ENCODE data around the gene ULK4.
"Not testable (repeated sequence)": the region's sequence is repeated elsewhere in the genome, so short reads cannot be mapped to it uniquely, and the experiment has no call there.

The ULK4 gene

GRCh38 chr3:41794748-41795589, 166.9 kb downstream of the ULK4 start:
- Histone ChIP-seq H3K36me3 (no peaks in the 10 kb centered on the region), H3K4me3 (ENCODE audit: low read depth in 1 of 2, low read length in 1 of 2) (no peak overlapping the region), H3K4me1 (ENCODE audit: control insufficient read depth in 1 of 2, insufficient read depth in 1 of 2, low read depth in 1 of 2, low read length in 1 of 2) (no peaks in the 10 kb centered on the region), H3K27me3 (no peaks in the 10 kb centered on the region), H3K9me3 (no peaks in the 10 kb centered on the region), H3K27ac (no peak overlapping the region)
- TF ChIP-seq, protein P1, sequence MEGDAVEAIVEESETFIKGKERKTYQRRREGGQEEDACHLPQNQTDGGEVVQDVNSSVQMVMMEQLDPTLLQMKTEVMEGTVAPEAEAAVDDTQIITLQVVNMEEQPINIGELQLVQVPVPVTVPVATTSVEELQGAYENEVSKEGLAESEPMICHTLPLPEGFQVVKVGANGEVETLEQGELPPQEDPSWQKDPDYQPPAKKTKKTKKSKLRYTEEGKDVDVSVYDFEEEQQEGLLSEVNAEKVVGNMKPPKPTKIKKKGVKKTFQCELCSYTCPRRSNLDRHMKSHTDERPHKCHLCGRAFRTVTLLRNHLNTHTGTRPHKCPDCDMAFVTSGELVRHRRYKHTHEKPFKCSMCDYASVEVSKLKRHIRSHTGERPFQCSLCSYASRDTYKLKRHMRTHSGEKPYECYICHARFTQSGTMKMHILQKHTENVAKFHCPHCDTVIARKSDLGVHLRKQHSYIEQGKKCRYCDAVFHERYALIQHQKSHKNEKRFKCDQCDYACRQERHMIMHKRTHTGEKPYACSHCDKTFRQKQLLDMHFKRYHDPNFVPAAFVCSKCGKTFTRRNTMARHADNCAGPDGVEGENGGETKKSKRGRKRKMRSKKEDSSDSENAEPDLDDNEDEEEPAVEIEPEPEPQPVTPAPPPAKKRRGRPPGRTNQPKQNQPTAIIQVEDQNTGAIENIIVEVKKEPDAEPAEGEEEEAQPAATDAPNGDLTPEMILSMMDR (IDR thresholded peaks at IDR 0.05), result no peak

DNA sequence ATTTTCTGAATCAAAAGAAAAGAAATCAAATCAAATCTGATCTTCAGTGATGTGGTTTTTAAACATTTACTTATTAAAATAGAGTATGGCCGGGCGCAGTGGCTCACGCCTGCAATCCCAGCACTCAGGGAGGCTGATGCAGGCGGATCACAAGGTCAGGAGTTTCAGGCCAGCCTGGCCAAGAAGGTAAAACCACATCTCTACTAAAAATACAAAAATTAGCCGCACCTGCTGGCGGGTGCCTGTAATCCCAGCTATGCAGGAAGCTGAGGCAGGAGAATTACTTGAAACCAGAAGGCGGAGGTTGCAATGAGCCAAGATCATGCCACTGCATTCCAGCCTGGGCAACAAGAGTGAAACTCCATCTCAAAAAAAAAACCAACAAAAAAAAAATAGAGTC, 169.1 kb downstream of the ULK4 start:
- Histone ChIP-seq H3K27me3 (no peaks in the 10 kb centered on the region), H3K4me1 (ENCODE audit: control insufficient read depth in 1 of 2, insufficient read depth in 1 of 2, low read depth in 1 of 2, low read length in 1 of 2) (no peaks in the 10 kb centered on the region), H3K27ac (no peak overlapping the region), H3K4me3 (ENCODE audit: low read depth in 1 of 2, low read length in 1 of 2) (no peak overlapping the region), H3K36me3 (no peaks in the 10 kb centered on the region), H3K9me3 (no peaks in the 10 kb centered on the region)
- TF ChIP-seq, protein P1 (IDR thresholded peaks at IDR 0.05), result no peak

DNA sequence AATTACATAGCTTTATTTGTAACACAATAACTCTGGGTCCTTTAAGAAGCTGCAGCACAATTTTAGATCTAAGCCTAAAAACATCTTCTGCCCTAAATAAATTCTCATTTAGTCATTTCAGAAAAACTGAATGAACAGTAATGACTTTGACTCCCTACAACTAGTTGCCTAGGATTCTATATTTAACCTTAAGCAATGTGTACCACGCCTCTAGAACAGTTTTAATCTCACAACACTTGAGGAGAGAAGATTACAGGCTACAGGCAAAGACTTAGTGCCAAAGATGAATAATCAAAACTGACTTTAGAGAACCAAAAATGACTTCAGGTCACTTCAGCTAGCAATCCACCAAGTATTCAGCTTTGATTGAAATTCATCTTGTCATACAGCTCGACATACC, 192.8 kb downstream of the ULK4 start:
- no peak overlapping the region for H3K27ac ChIP-seq
- TF ChIP-seq, protein P1 (IDR thresholded peaks at IDR 0.05), result no peak
- no peaks in the 10 kb centered on the region for H3K27me3 ChIP-seq
- no peak overlapping the region for H3K4me3 ChIP-seq (ENCODE audit: low read depth in 1 of 2, low read length in 1 of 2)
- H3K9me3 ChIP-seq, result no peaks in the 10 kb centered on the region
- H3K4me1 ChIP-seq (ENCODE audit: control insufficient read depth in 1 of 2, insufficient read depth in 1 of 2, low read depth in 1 of 2, low read length in 1 of 2), result no peaks in the 10 kb centered on the region
- H3K36me3 ChIP-seq, result no peaks in the 10 kb centered on the region

- Histone ChIP-seq H3K9me3 (no peaks in the 10 kb centered on the region), H3K4me3 (ENCODE audit: low read depth in 1 of 2, low read length in 1 of 2) (no peak overlapping the region), H3K4me1 (ENCODE audit: control insufficient read depth in 1 of 2, insufficient read depth in 1 of 2, low read depth in 1 of 2, low read length in 1 of 2) (no peaks in the 10 kb centered on the region), H3K36me3 (no peaks in the 10 kb centered on the region), H3K27me3 (no peaks in the 10 kb centered on the region), H3K27ac (no peak overlapping the region)
- TF ChIP-seq, protein P1 (IDR thresholded peaks at IDR 0.05), result no peak
These were observed 193.5 kb downstream of the ULK4 start for GRCh38 chr3:41768363-41768762.

GRCh38 chr3:41762867-41763266, 199.0 kb downstream of the ULK4 start:
- not testable (repeated sequence) for H3K4me3 ChIP-seq (ENCODE audit: low read depth in 1 of 2, low read length in 1 of 2); H3K27ac ChIP-seq; H3K36me3 ChIP-seq; H3K4me1 ChIP-seq (ENCODE audit: control insufficient read depth in 1 of 2, insufficient read depth in 1 of 2, low read depth in 1 of 2, low read length in 1 of 2); H3K9me3 ChIP-seq; H3K27me3 ChIP-seq

GRCh38 chr3:41753651-41754050, 208.3 kb downstream of the ULK4 start:
- no peak overlapping the region for H3K27ac ChIP-seq

More at GRCh38 chr3:41753651-41754050, 208.3 kb downstream of the ULK4 start:
- Histone ChIP-seq H3K4me1 (ENCODE audit: control insufficient read depth in 1 of 2, insufficient read depth in 1 of 2, low read depth in 1 of 2, low read length in 1 of 2) (no peaks in the 10 kb centered on the region), H3K9me3 (no peaks in the 10 kb centered on the region), H3K36me3 (no peaks in the 10 kb centered on the region), H3K27me3 (no peaks in the 10 kb centered on the region), H3K4me3 (ENCODE audit: low read depth in 1 of 2, low read length in 1 of 2) (no peak overlapping the region)
- TF ChIP-seq, protein P1 (IDR thresholded peaks at IDR 0.05), result no peak

All from neutrophil (primary cell).